ENCODE results near the gene CLIP2.

The CLIP2 gene

DNA sequence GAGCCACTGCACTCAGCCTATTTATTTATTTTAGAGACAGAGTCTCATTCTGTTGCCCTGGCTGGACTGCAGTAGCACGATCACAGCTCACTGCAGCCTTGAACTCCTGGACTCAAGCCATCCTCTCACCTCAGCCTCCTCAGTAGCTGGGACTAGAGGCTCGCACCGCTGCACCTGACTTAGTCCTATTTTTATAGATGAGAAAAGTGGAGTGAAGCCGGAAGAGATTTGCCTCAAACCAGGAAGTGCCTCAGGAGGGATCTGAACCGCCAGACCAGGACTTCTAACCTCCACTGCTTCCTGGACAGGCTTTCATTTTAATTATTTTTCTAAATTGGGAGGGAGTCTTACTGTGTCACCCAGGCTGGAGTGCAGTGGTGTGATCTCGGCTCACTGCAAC is 17.5 kb upstream of the CLIP2 start:
- no peaks in the 10 kb centered on the region for H3K9me3 ChIP-seq (ENCODE audit: control insufficient read depth, low read length)
- H3K4me1 ChIP-seq (ENCODE audit: control insufficient read depth, insufficient read depth, low read length): no peaks in the 10 kb centered on the region
- no peaks in the 10 kb centered on the region for H3K27me3 ChIP-seq (ENCODE audit: control insufficient read depth, insufficient read depth, low read length, poor library complexity, severe bottlenecking)
- no peak overlapping the region for H3K4me3 ChIP-seq (ENCODE audit: insufficient read depth, low read depth, low read length)
- no peaks in the 10 kb centered on the region for H3K36me3 ChIP-seq (ENCODE audit: control insufficient read depth, insufficient read depth, low read length)
- WGBS, 2 experiments: 95% methylated on average over 6 of the region's 6 CpGs
- no peak overlapping the region for H3K27ac ChIP-seq (ENCODE audit: insufficient read depth, low read depth, low read length, poor library complexity, severe bottlenecking)

DNA sequence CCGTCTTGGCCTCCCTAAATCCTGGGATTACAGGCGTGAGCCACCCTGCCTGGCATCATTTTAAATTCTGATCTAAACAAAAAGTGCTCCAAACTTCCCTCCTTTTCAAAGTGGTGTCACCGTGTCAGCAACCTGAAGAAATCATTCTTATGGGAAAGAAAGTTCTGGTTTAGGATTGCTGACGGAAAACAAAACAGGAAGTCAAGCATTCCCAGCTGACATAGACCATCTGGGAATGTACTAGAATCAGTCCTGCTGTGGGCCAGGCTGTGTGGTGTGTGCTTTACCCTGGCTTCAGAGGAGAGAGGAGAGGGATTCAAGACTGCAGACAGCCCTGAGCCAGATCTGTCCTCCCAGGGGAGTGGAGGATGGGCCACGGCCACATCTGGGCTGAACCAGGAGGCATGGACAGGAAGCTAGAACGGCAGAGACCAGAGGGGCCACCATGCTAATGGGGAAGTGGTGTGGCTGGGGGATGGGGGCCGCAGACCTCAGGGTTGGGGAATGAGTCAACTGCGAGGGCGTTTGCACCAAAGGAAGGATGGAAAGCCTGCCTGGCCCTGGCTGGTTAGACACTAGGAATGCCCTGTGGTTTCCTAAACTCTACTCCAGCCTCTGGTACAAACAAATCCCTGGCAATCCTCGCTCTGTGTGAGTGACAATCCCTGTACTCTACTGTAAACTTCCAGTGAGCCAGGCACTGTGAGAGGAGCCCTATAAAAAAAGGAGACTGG is 16.7 kb upstream of the CLIP2 start:
- no peaks in the 10 kb centered on the region for H3K4me1 ChIP-seq (ENCODE audit: control insufficient read depth, insufficient read depth, low read length)
- H3K27ac ChIP-seq (ENCODE audit: insufficient read depth, low read depth, low read length, poor library complexity, severe bottlenecking): no peak overlapping the region
- H3K4me3 ChIP-seq (ENCODE audit: insufficient read depth, low read depth, low read length): no peak overlapping the region
- no peaks in the 10 kb centered on the region for H3K36me3 ChIP-seq (ENCODE audit: control insufficient read depth, insufficient read depth, low read length)
- 55 to 66% methylated on average over 10 of the region's 10 CpGs for WGBS, 2 experiments
- no peaks in the 10 kb centered on the region for H3K9me3 ChIP-seq (ENCODE audit: control insufficient read depth, low read length)
- no peaks in the 10 kb centered on the region for H3K27me3 ChIP-seq (ENCODE audit: control insufficient read depth, insufficient read depth, low read length, poor library complexity, severe bottlenecking)

DNA sequence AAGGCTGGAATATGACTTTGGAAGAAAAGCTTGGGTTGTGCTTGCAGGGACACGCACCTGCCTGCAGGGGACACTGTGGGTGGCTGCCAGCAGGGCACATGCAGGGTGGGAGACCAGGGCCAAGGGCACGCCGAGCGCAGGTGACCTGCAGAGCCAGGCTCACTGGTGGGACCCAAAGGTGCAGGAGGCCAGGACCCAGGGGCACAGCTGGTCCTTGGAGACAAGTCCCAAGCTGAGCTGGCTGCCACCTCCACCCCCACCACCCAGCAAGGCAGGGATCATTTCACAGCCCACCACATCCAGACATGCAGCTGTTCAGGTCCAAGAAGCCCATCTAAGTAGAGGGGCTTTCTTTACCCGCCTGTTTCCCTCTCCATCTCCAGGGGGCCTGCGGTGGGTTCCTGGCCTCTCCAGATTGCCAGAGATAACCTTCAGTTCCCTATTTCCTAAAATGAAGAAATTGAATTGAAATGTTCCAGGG is 13.8 kb upstream of the CLIP2 start:
- WGBS, 2 experiments: 53 to 56% methylated on average over 6 of the region's 6 CpGs
- Histone ChIP-seq H3K27me3 (ENCODE audit: control insufficient read depth, insufficient read depth, low read length, poor library complexity, severe bottlenecking) (no peaks in the 10 kb centered on the region), H3K27ac (ENCODE audit: insufficient read depth, low read depth, low read length, poor library complexity, severe bottlenecking) (no peak overlapping the region), H3K4me1 (ENCODE audit: control insufficient read depth, insufficient read depth, low read length) (no peaks in the 10 kb centered on the region), H3K36me3 (ENCODE audit: control insufficient read depth, insufficient read depth, low read length) (no peaks in the 10 kb centered on the region), H3K4me3 (ENCODE audit: insufficient read depth, low read depth, low read length) (no peak overlapping the region), H3K9me3 (ENCODE audit: control insufficient read depth, low read length) (no peaks in the 10 kb centered on the region)

DNA sequence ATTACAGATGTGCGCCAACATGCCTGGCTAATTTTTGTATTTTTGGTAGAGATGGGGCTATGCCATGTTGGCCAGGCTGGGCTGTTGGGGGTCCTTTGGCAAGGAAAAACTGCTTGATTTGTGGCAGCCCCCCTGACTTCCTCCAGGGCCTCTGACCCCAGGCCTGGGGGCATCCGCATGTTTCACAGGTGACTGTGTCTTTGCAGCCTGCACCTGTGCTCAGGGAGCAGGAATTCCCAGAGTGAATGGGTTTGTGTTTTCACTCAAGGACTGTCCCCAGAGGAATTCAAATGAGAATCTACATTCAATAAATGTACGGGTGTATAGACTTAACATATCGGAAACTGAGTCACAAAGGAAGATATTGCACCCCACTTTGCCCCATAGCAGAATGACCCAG is 11.6 kb upstream of the CLIP2 start:
- Histone ChIP-seq H3K4me1 (ENCODE audit: control insufficient read depth, insufficient read depth, low read length) (no peaks in the 10 kb centered on the region), H3K9me3 (ENCODE audit: control insufficient read depth, low read length) (no peaks in the 10 kb centered on the region), H3K4me3 (ENCODE audit: insufficient read depth, low read depth, low read length) (no peak overlapping the region), H3K27ac (ENCODE audit: insufficient read depth, low read depth, low read length, poor library complexity, severe bottlenecking) (no peak overlapping the region), H3K27me3 (ENCODE audit: control insufficient read depth, insufficient read depth, low read length, poor library complexity, severe bottlenecking) (peaks cover under 1% of the 10 kb centered on the region), H3K36me3 (ENCODE audit: control insufficient read depth, insufficient read depth, low read length) (no peaks in the 10 kb centered on the region)
- WGBS, 2 experiments: 97 to 98% methylated on average over 4 of the region's 4 CpGs

DNA sequence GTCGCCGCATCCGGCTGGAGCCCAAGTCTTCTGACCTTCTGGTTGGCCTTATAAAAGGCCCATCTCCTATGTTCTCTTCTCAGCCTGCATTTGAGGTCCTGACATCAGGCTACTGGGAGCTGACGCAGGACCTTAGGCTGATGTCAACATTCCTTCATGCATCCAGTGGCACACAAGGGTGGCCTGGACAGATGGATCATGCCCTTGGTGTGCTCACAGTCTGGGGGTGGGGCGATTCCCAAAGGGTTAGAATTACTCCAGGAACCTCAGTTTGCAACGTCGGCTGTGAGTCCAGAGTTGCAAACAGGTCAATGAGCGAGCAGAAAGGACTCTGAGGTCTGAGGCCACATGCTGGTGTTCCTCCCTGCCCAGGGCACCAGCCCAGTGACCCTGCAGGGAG is 8.2 kb upstream of the CLIP2 start:
- H3K27ac ChIP-seq (ENCODE audit: insufficient read depth, low read depth, low read length, poor library complexity, severe bottlenecking): no peak overlapping the region
- 89% methylated on average over 8 of the region's 8 CpGs for WGBS, 2 experiments

DNA sequence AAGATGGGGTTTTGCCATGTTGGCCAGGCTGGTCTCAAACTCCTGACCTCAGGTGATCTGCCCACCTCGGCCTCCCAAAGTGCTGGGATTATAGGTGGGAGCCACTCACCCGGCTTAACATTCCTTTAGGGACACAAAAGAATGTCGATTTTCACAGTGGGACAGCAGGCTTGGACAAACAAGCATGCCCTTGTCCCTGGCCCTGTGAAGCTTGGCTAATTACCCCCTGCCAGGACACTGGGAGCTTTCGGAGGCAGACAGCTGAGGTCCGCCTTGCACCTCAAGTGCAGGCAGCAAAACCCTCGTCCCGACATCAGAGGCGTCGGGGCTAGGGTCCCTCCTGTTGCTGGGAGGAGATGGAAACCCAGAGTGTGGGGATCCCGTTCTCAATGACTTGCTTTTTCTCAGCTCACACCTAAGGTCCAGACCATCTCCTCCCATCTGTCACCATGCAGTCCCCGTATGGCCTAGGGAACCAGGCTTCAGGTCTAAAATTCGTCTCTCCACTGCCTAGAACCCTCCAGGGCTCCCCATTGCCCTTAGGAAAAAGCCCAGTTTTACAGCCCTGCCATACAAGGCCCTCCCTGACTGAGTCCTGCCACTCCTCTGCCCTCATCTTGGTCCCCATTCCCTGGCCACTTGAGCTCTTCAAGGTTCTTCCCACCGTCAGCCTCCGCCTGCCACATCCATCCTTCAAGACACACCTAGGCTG is 6.3 kb upstream of the CLIP2 start:
- no peaks in the 10 kb centered on the region for H3K4me1 ChIP-seq (ENCODE audit: control insufficient read depth, insufficient read depth, low read length)
- peaks cover 32% of the 10 kb centered on the region for H3K27me3 ChIP-seq (ENCODE audit: control insufficient read depth, insufficient read depth, low read length, poor library complexity, severe bottlenecking)
- H3K9me3 ChIP-seq (ENCODE audit: control insufficient read depth, low read length): no peaks in the 10 kb centered on the region
- WGBS, 2 experiments: 39 to 41% methylated on average over 14 of the region's 14 CpGs
- H3K36me3 ChIP-seq (ENCODE audit: control insufficient read depth, insufficient read depth, low read length): no peaks in the 10 kb centered on the region
- no peak overlapping the region for H3K4me3 ChIP-seq (ENCODE audit: insufficient read depth, low read depth, low read length)
- H3K27ac ChIP-seq (ENCODE audit: insufficient read depth, low read depth, low read length, poor library complexity, severe bottlenecking): no peak overlapping the region

More for the DNA sequence above, 8.2 kb upstream of the CLIP2 start:
- no peaks in the 10 kb centered on the region for H3K4me1 ChIP-seq (ENCODE audit: control insufficient read depth, insufficient read depth, low read length)
- no peak overlapping the region for H3K4me3 ChIP-seq (ENCODE audit: insufficient read depth, low read depth, low read length)
- no peaks in the 10 kb centered on the region for H3K9me3 ChIP-seq (ENCODE audit: control insufficient read depth, low read length)
- H3K27me3 ChIP-seq (ENCODE audit: control insufficient read depth, insufficient read depth, low read length, poor library complexity, severe bottlenecking): peaks cover 19% of the 10 kb centered on the region
- no peaks in the 10 kb centered on the region for H3K36me3 ChIP-seq (ENCODE audit: control insufficient read depth, insufficient read depth, low read length)

DNA sequence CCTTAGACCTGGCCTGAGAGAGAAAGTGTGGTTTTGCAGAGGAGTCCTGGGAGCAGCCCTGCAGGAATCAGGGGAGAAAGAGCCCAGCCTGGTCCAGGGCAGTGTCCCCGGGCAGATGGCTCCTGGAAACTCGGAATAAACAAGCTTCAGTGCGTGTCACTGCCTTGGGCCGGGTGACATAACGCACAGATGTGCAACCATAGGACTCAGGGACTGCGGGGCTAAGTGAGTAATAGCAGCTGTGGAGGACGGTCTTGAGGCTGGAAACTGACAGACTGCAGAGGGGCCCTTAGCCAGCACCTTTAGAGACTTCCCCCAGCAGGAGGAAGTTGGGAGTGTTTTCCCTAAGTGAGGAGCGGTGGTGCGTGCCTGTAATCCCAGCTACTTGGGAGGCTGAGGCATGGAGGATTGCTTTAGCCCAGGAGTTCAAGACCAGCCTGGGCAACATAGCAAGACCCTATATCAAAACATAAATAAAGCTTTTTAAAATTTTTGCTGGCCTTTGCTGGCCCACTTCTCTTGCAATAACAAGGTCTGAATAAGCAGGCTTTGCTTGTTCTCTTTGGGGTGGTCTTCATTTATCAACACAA is 5.3 kb upstream of the CLIP2 start:
- no peak overlapping the region for H3K4me3 ChIP-seq (ENCODE audit: insufficient read depth, low read depth, low read length)
- WGBS, 2 experiments: 93 to 96% methylated on average over 9 of the region's 9 CpGs
- no peak overlapping the region for H3K27ac ChIP-seq (ENCODE audit: insufficient read depth, low read depth, low read length, poor library complexity, severe bottlenecking)
- H3K9me3 ChIP-seq (ENCODE audit: control insufficient read depth, low read length): no peaks in the 10 kb centered on the region
- no peaks in the 10 kb centered on the region for H3K36me3 ChIP-seq (ENCODE audit: control insufficient read depth, insufficient read depth, low read length)
- peaks cover 42% of the 10 kb centered on the region for H3K27me3 ChIP-seq (ENCODE audit: control insufficient read depth, insufficient read depth, low read length, poor library complexity, severe bottlenecking)
- peaks cover 4% of the 10 kb centered on the region for H3K4me1 ChIP-seq (ENCODE audit: control insufficient read depth, insufficient read depth, low read length)

DNA sequence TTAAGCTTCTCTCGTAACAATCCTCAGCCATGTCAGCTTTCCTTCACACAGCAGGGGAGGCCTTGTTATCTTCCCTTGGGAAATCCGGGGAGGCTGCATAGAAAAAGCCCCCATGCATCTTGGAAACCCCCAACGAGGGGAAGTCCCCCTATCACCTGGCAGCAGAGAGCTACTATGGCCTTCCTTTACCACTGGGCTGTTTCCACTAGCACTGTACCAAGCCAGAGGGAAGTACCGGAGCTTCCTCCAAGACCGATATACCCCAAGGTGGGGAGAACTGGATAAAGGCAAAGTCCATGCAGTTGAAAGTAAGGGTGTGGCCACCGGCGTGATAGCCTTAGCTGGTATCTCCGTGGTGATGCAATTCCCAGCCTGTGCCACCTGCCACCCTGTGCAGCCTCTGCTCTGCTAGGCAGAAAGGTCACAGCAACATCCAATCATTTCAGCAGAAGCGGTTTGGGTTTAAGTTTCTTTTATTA is 4.4 kb upstream of the CLIP2 start:
- no peak overlapping the region for H3K27ac ChIP-seq (ENCODE audit: insufficient read depth, low read depth, low read length, poor library complexity, severe bottlenecking)
- peaks cover 4% of the 10 kb centered on the region for H3K4me1 ChIP-seq (ENCODE audit: control insufficient read depth, insufficient read depth, low read length)
- 34 to 35% methylated on average over 9 of the region's 9 CpGs for whole genome bisulfite sequencing, 2 experiments
- H3K36me3 ChIP-seq (ENCODE audit: control insufficient read depth, insufficient read depth, low read length): no peaks in the 10 kb centered on the region
- H3K27me3 ChIP-seq (ENCODE audit: control insufficient read depth, insufficient read depth, low read length, poor library complexity, severe bottlenecking): peaks cover 48% of the 10 kb centered on the region
- H3K4me3 ChIP-seq (ENCODE audit: insufficient read depth, low read depth, low read length): no peak overlapping the region
- no peaks in the 10 kb centered on the region for H3K9me3 ChIP-seq (ENCODE audit: control insufficient read depth, low read length)

DNA sequence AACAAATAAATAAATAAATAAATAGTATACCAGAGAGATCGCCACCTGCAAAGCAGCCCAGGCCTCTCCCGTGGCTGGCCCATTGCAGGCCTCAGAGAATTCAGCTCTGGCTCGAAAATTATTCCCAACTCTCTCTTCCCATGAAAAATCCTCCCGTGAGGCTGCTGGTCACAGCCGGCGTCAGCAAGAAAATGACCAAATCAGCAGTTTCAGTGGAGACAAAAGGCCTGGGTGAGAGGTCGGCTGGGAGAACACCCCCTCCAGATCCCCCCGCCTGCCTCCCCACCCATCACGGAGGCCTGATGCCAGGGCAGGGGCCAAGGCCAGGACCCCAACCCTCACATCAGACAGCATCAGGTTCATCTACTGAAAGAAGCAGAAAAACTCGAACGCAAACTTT is 3.1 kb upstream of the CLIP2 start:
- H3K9me3 ChIP-seq (ENCODE audit: control insufficient read depth, low read length): no peaks in the 10 kb centered on the region
- WGBS, 2 experiments: 72 to 79% methylated on average over 11 of the region's 11 CpGs
- H3K4me3 ChIP-seq (ENCODE audit: insufficient read depth, low read depth, low read length): no peak overlapping the region
- H3K4me1 ChIP-seq (ENCODE audit: control insufficient read depth, insufficient read depth, low read length): peaks cover 4% of the 10 kb centered on the region
- H3K27me3 ChIP-seq (ENCODE audit: control insufficient read depth, insufficient read depth, low read length, poor library complexity, severe bottlenecking): peaks cover 61% of the 10 kb centered on the region
- no peak overlapping the region for H3K27ac ChIP-seq (ENCODE audit: insufficient read depth, low read depth, low read length, poor library complexity, severe bottlenecking)
- no peaks in the 10 kb centered on the region for H3K36me3 ChIP-seq (ENCODE audit: control insufficient read depth, insufficient read depth, low read length)

All from ectodermal cell (in vitro differentiated cells).